ENCODE measurements around the gene SPAG17. TPM values are rescaled to one million over a fixed set of nuclear protein-coding genes. Genes with fewer than 3 reads are reported as not detected.

SPAG17 gene
- polyA plus RNA-seq, 1 donor from 2014 or later: 0.25 TPM

GRCh38 chr1:118143831-118144230, 41.2 kb downstream of the SPAG17 start:
- no peak overlapping the region for H2AFZ ChIP-seq (ENCODE audit: low read depth, low read length)
- no peak overlapping the region for H3K9ac ChIP-seq (ENCODE audit: low read length)
- no peaks in the 10 kb centered on the region for H3K27me3 ChIP-seq (ENCODE audit: insufficient read depth, low read depth, low read length)
- no peaks in the 10 kb centered on the region for H3K79me2 ChIP-seq (replicated peaks; ENCODE audit: insufficient read depth, low read length)
- H3K27ac ChIP-seq (ENCODE audit: low read length): no peak overlapping the region
- no peaks in the 10 kb centered on the region for H3K9me2 ChIP-seq (ENCODE audit: insufficient read depth, low read length)
- no peaks in the 10 kb centered on the region for H3F3A ChIP-seq (ENCODE audit: insufficient read depth, low read length, poor library complexity, severe bottlenecking)
- no peaks in the 10 kb centered on the region for H3K36me3 ChIP-seq (ENCODE audit: insufficient read depth, low read length)
- H3K4me3 ChIP-seq (ENCODE audit: low read length): no peak overlapping the region
- H4K20me1 ChIP-seq (ENCODE audit: insufficient read depth): no peaks in the 10 kb centered on the region
- TF ChIP-seq EZH2 (IDR thresholded peaks at IDR 0.05; ENCODE audit: borderline replicate concordance, insufficient read depth, low read length, poor library complexity, severe bottlenecking): no peak
- TF ChIP-seq, protein P1, sequence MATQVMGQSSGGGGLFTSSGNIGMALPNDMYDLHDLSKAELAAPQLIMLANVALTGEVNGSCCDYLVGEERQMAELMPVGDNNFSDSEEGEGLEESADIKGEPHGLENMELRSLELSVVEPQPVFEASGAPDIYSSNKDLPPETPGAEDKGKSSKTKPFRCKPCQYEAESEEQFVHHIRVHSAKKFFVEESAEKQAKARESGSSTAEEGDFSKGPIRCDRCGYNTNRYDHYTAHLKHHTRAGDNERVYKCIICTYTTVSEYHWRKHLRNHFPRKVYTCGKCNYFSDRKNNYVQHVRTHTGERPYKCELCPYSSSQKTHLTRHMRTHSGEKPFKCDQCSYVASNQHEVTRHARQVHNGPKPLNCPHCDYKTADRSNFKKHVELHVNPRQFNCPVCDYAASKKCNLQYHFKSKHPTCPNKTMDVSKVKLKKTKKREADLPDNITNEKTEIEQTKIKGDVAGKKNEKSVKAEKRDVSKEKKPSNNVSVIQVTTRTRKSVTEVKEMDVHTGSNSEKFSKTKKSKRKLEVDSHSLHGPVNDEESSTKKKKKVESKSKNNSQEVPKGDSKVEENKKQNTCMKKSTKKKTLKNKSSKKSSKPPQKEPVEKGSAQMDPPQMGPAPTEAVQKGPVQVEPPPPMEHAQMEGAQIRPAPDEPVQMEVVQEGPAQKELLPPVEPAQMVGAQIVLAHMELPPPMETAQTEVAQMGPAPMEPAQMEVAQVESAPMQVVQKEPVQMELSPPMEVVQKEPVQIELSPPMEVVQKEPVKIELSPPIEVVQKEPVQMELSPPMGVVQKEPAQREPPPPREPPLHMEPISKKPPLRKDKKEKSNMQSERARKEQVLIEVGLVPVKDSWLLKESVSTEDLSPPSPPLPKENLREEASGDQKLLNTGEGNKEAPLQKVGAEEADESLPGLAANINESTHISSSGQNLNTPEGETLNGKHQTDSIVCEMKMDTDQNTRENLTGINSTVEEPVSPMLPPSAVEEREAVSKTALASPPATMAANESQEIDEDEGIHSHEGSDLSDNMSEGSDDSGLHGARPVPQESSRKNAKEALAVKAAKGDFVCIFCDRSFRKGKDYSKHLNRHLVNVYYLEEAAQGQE (IDR thresholded peaks at IDR 0.05; ENCODE audit: borderline replicate concordance): no peak
- no peak for TF ChIP-seq SMC3 (conservative IDR thresholded peaks at IDR 0.05; ENCODE audit: poor library complexity)
- no peak for TF ChIP-seq MXI1 (conservative IDR thresholded peaks at IDR 0.05; ENCODE audit: poor library complexity, severe bottlenecking)
- no peak for TF ChIP-seq RAD21 (conservative IDR thresholded peaks at IDR 0.05)
- TF ChIP-seq POLR2AphosphoS5 (IDR thresholded peaks at IDR 0.05): no peak
- TF ChIP-seq EP300 (conservative IDR thresholded peaks at IDR 0.05; ENCODE audit: poor library complexity, severe bottlenecking): no peak
- TF ChIP-seq TAF1 (IDR thresholded peaks at IDR 0.05; ENCODE audit: low read depth): no peak
- no peak for TF ChIP-seq CTCF (IDR thresholded peaks at IDR 0.05; ENCODE audit: poor library complexity, severe bottlenecking)
- H3K4me2 ChIP-seq (ENCODE audit: low read length): no peak overlapping the region
- H3K9me3 ChIP-seq (ENCODE audit: low read length): no peaks in the 10 kb centered on the region

DNA sequence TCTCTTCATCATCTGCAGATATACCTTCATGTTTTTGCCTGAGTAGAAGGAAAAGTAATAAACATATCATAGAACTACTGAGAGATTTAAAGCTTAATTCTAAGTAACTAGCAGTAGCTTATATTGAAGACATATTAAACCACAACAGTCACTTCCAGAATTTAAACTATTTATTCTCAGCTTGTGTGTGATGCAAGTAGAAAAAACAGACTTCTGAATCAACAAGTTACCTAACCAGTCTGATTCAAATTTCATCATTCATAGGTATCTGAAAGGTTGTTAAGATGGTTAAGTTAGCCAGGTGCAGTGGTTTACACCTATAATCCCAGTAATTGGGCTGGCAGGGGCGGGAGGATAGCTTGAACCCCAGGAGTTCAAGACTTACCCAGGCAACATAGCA, 41.9 kb downstream of the SPAG17 start:
- H3K79me2 ChIP-seq (replicated peaks; ENCODE audit: insufficient read depth, low read length): no peaks in the 10 kb centered on the region
- no peaks in the 10 kb centered on the region for H3K36me3 ChIP-seq (ENCODE audit: insufficient read depth, low read length)
- H3K27me3 ChIP-seq (ENCODE audit: insufficient read depth, low read depth, low read length): no peaks in the 10 kb centered on the region
- no peak overlapping the region for H2AFZ ChIP-seq (ENCODE audit: low read depth, low read length)
- H3K9ac ChIP-seq (ENCODE audit: low read length): no peak overlapping the region
- TF ChIP-seq RAD21 (conservative IDR thresholded peaks at IDR 0.05) (no peak), TAF1 (IDR thresholded peaks at IDR 0.05; ENCODE audit: low read depth) (no peak)
- H3F3A ChIP-seq (ENCODE audit: insufficient read depth, low read length, poor library complexity, severe bottlenecking): no peaks in the 10 kb centered on the region
- H3K9me2 ChIP-seq (ENCODE audit: insufficient read depth, low read length): no peaks in the 10 kb centered on the region
- H4K20me1 ChIP-seq (ENCODE audit: insufficient read depth): no peaks in the 10 kb centered on the region
- no peak overlapping the region for H3K27ac ChIP-seq (ENCODE audit: low read length)
- H3K9me3 ChIP-seq (ENCODE audit: low read length): no peaks in the 10 kb centered on the region
- H3K4me3 ChIP-seq (ENCODE audit: low read length): no peak overlapping the region
- no peak overlapping the region for H3K4me2 ChIP-seq (ENCODE audit: low read length)

DNA sequence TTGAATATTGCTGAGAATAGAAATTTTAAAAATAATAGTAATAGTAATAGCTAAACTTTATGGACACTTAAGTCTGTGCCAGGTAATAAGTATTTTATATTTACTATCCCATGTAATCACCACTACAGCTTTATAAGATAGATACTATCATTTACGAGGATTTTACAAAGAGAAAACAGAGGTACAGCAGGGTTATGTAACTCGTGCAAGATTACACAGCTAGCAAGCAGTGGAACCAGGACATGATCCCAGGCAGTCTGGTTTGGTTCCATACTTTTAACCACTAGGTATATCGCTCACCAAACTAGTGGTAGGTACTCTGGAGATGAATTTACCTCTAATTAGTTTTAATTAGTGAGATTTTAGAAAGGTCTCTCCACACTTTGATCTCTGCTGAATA, 42.5 kb downstream of the SPAG17 start:
- Histone ChIP-seq H3K36me3 (ENCODE audit: insufficient read depth, low read length) (no peaks in the 10 kb centered on the region), H3K9ac (ENCODE audit: low read length) (no peak overlapping the region), H3K27me3 (ENCODE audit: insufficient read depth, low read depth, low read length) (no peaks in the 10 kb centered on the region), H3K9me3 (ENCODE audit: low read length) (no peaks in the 10 kb centered on the region), H3K9me2 (ENCODE audit: insufficient read depth, low read length) (no peaks in the 10 kb centered on the region), H3K27ac (ENCODE audit: low read length) (no peak overlapping the region), H3F3A (ENCODE audit: insufficient read depth, low read length, poor library complexity, severe bottlenecking) (no peaks in the 10 kb centered on the region), H2AFZ (ENCODE audit: low read depth, low read length) (no peak overlapping the region), H4K20me1 (ENCODE audit: insufficient read depth) (no peaks in the 10 kb centered on the region), H3K4me2 (ENCODE audit: low read length) (no peak overlapping the region), H3K4me3 (ENCODE audit: low read length) (no peak overlapping the region), H3K79me2 (replicated peaks; ENCODE audit: insufficient read depth, low read length) (no peaks in the 10 kb centered on the region)
- no peak for TF ChIP-seq RAD21 (conservative IDR thresholded peaks at IDR 0.05)

All from neural cell (in vitro differentiated cells).